GM23338 (cell line): Measurements from ENCODE around the gene MAST2. TPM values are rescaled to one million over a fixed set of nuclear protein-coding genes. Genes with fewer than 3 reads are reported as not detected.
A peak's percentile ranks its signal among the peaks of the same experiment; 100 is the strongest.

Experiments used
- ATAC-seq: fragments of 200-7000 bp; cut with Tn5 transposase; 3 replicates; pipeline ENCODE4 v1.9.1; 2020
- DNase-seq: peaks from one replicate; pipeline ENCODE4 v3.0.0-alpha.2; 2015; ENCODE audit warnings: low spot score
- H2AFZ ChIP-seq: fragments of 200-600 bp; sonication (generic); 2 replicates; pipeline ENCODE4 v1.8.0; 2016; ENCODE audit warnings: antibody characterized with exemption, mild to moderate bottlenecking, moderate library complexity
- H3F3A ChIP-seq: fragments of 200-600 bp; sonication (generic); replicated peaks from 2 replicates; pipeline ENCODE4 v1.8.0; 2017; ENCODE audit warnings: antibody characterized with exemption, mixed run types, low read depth
- H3K27ac ChIP-seq: fragments of 200-600 bp; sonication (generic); 2 replicates; pipeline ENCODE4 v1.6.1; 2016; ENCODE audit warnings: low read depth
- H3K27me3 ChIP-seq: fragments of 200-600 bp; sonication (generic); 2 replicates; pipeline ENCODE4 v1.8.0; 2016; ENCODE audit warnings: mild to moderate bottlenecking, mixed run types, moderate library complexity; ENCODE audit not compliant: insufficient read depth
- H3K36me3 ChIP-seq: fragments of 200-600 bp; sonication (generic); 2 replicates; pipeline ENCODE4 v1.8.0; 2016; ENCODE audit warnings: mild to moderate bottlenecking; ENCODE audit not compliant: insufficient read depth
- H3K4me1 ChIP-seq: fragments of 200-600 bp; sonication (generic); 2 replicates; pipeline ENCODE4 v1.8.0; 2016; ENCODE audit warnings: mild to moderate bottlenecking, moderate library complexity; ENCODE audit not compliant: insufficient read depth
- H3K4me2 ChIP-seq: fragments of 200-600 bp; sonication (generic); 2 replicates; pipeline ENCODE4 v1.7.1; 2017; ENCODE audit warnings: mixed run types
- H3K4me3 ChIP-seq: fragments of 200-600 bp; sonication (generic); 2 replicates; pipeline ENCODE4 v1.6.1; 2016; ENCODE audit warnings: mixed run types
- H3K79me2 ChIP-seq: fragments of 200-600 bp; sonication (generic); replicated peaks from 2 replicates; pipeline ENCODE4 v1.8.0; 2017; ENCODE audit warnings: mild to moderate bottlenecking; ENCODE audit not compliant: insufficient read depth
- H3K9me2 ChIP-seq: fragments of 200-600 bp; sonication (generic); 2 replicates; pipeline ENCODE4 v1.8.0; 2017; ENCODE audit not compliant: insufficient read depth
- H4K20me1 ChIP-seq: fragments of 200-600 bp; sonication (generic); replicated peaks from 2 replicates; pipeline ENCODE4 v1.8.0; 2017; ENCODE audit warnings: mild to moderate bottlenecking; ENCODE audit not compliant: insufficient read depth
- H3K27ac Mint-ChIP-seq: 2 replicates; pipeline ENCODE4 v1.8.0; 2020; ENCODE audit warnings: inconsistent platforms, mild to moderate bottlenecking, moderate library complexity, mixed read lengths
- H3K27me3 Mint-ChIP-seq: 3 replicates; pipeline ENCODE4 v1.8.0; 2022; ENCODE audit warnings: low read depth, mild to moderate bottlenecking, moderate library complexity, mixed read lengths, inconsistent platforms; ENCODE audit not compliant: insufficient read depth, poor library complexity
- H3K36me3 Mint-ChIP-seq: 3 replicates; pipeline ENCODE4 v1.8.0; 2021; ENCODE audit warnings: low read depth, mild to moderate bottlenecking, inconsistent platforms, moderate library complexity, mixed read lengths
- H3K4me1 Mint-ChIP-seq: 3 replicates; pipeline ENCODE4 v1.8.0; 2020; ENCODE audit warnings: mild to moderate bottlenecking, inconsistent platforms, mixed read lengths
- H3K4me3 Mint-ChIP-seq: 3 replicates; pipeline ENCODE4 v1.8.0; 2021; ENCODE audit warnings: moderate library complexity, mild to moderate bottlenecking, inconsistent platforms, mixed read lengths
- H3K9me3 Mint-ChIP-seq: 3 replicates; pipeline ENCODE4 v1.8.0; 2020; ENCODE audit warnings: moderate library complexity, mild to moderate bottlenecking, inconsistent platforms, mixed read lengths
- CREB1 ChIP-seq: fragments of 250-450 bp; sonication (Bioruptor Pico); IDR thresholded peaks from 2 replicates; pipeline ENCODE4 v1.5.0; 2020; ENCODE audit warnings: low read depth, mild to moderate bottlenecking, moderate library complexity
- ETS1 ChIP-seq: IDR thresholded peaks from 2 replicates; pipeline ENCODE4 v1.6.1; 2016; ENCODE audit warnings: antibody characterized with exemption
- EZH2 ChIP-seq: fragments of 200-600 bp; sonication (generic); IDR thresholded peaks from one replicate; pipeline ENCODE4 v1.8.0; 2017; ENCODE audit warnings: antibody characterized with exemption, mild to moderate bottlenecking, low read depth; ENCODE audit not compliant: unreplicated experiment
- EZH2phosphoT487 ChIP-seq: fragments of 200-600 bp; sonication (generic); IDR thresholded peaks from one replicate; pipeline ENCODE4 v1.8.1; 2018; ENCODE audit warnings: antibody characterized with exemption; ENCODE audit not compliant: unreplicated experiment
- JUNB ChIP-seq: IDR thresholded peaks from one replicate; pipeline ENCODE4 v1.6.1; 2016; ENCODE audit warnings: antibody characterized with exemption; ENCODE audit not compliant: unreplicated experiment
- NANOG ChIP-seq: IDR thresholded peaks from 2 replicates; pipeline ENCODE4 v1.6.1; 2016; ENCODE audit warnings: antibody characterized with exemption, borderline replicate concordance
- POLR2AphosphoS5 ChIP-seq: IDR thresholded peaks from 2 replicates; pipeline ENCODE4 v1.6.1; 2016; ENCODE audit warnings: antibody characterized with exemption, low read depth
- STAT1 ChIP-seq: IDR thresholded peaks from one replicate; pipeline ENCODE4 v1.6.1; 2016; ENCODE audit warnings: antibody characterized with exemption; ENCODE audit not compliant: unreplicated experiment
- ZNF331 ChIP-seq: fragments of 250-450 bp; sonication (Bioruptor Pico); IDR thresholded peaks from 2 replicates; pipeline ENCODE4 v1.5.0; 2020; ENCODE audit warnings: low read depth, mild to moderate bottlenecking, moderate library complexity
- ZNF462 ChIP-seq: fragments of 250-450 bp; sonication (Bioruptor Pico); IDR thresholded peaks from 2 replicates; pipeline ENCODE4 v1.5.0; 2020; ENCODE audit warnings: mild to moderate bottlenecking, moderate library complexity
- polyA plus RNA-seq: library from polyadenylated mRNA; unstranded; fragments of >200 nt; fragmentation: Nextera tagmentation; extraction: Ambion mirVana; gene quantifications from 2 replicates; pipeline ENCODE4 v1.2.1, GENCODE V29; 2016
- total RNA-seq: library from RNA; depleted of rRNA; stranded (reverse); fragments of >200 nt; shearing (Covaris generic); gene quantifications from 2 replicates; pipeline ENCODE4 v1.2.3, GENCODE V29; 2014

Gene MAST2
- total and polyA plus RNA-seq, 2 experiments from 2014 or later = 11.5 to 57.7 TPM

GRCh38 chr1:45908611-45909140, 105.3 kb downstream of the MAST2 start:
- Histone ChIP-seq H3K4me1 (peaks cover 33% of the 10 kb centered on the region), H3K27me3 (no peaks in the 10 kb centered on the region), H3K4me3 (peak overlapping the region; percentile 7; the same call in 1 of the 2 replicates), H2AFZ (no peak overlapping the region), H4K20me1 (no peaks in the 10 kb centered on the region), H3K9me2 (no peaks in the 10 kb centered on the region), H3K36me3 (no peaks in the 10 kb centered on the region), H3F3A (no peaks in the 10 kb centered on the region), H3K79me2 (peaks cover 29% of the 10 kb centered on the region), H3K4me2 (peak overlapping the region; percentile 57), H3K27ac (no peak overlapping the region)
- TF ChIP-seq EZH2phosphoT487 (no peak), STAT1 (no peak), JUNB (no peak), ETS1 (no peak), EZH2 (no peak), NANOG (no peak), ZNF462 (CRISPR knock-in tag) (no peak), POLR2AphosphoS5 (no peak), ZNF331 (CRISPR knock-in tag) (no peak), CREB1 (CRISPR knock-in tag) (no peak)
- Mint-ChIP-seq H3K4me1 (peaks cover 43% of the 10 kb centered on the region), H3K9me3 (no peaks in the 10 kb centered on the region), H3K27me3 (peaks cover 1% of the 10 kb centered on the region), H3K36me3 (no peaks in the 10 kb centered on the region), H3K27ac (peak overlapping the region; percentile 10; the same call in 1 of the 2 replicates), H3K4me3 (no peak overlapping the region)
- peak; percentile 41 for DNase-seq
- peak; percentile 73 for ATAC-seq
